Smooth muscle cell (in vitro differentiated cells): Measurements from ENCODE around the gene DNAH3. TPM values are rescaled to one million over a fixed set of nuclear protein-coding genes. Genes with fewer than 3 reads are reported as not detected.

Experiments
- DNase-seq: peaks from one replicate; lab custom pipeline; 2025; ENCODE audit not compliant: unreplicated experiment; lab: John Stamatoyannopoulos, UW
- H2AFZ ChIP-seq: fragments of 200-600 bp; sonication (generic); 2 replicates; pipeline ENCODE4 v1.6.0; 2016; ENCODE audit warnings: antibody characterized with exemption, low read depth, mild to moderate bottlenecking
- H3F3A ChIP-seq: fragments of 200-600 bp; sonication (generic); 2 replicates; pipeline ENCODE4 v1.6.0; 2017; ENCODE audit warnings: antibody characterized with exemption, low read depth
- H3K27ac ChIP-seq: fragments of 200-600 bp; sonication (generic); 2 replicates; pipeline ENCODE4 v1.5.1; 2016; ENCODE audit warnings: low read depth, mild to moderate bottlenecking
- H3K27me3 ChIP-seq: fragments of 200-600 bp; sonication (generic); 2 replicates; pipeline ENCODE4 v1.6.1; 2016; ENCODE audit warnings: low read depth, mild to moderate bottlenecking
- H3K36me3 ChIP-seq: fragments of 200-600 bp; sonication (generic); 2 replicates; pipeline ENCODE4 v1.5.1; 2016; ENCODE audit warnings: low read depth
- H3K4me1 ChIP-seq: fragments of 200-600 bp; sonication (generic); 2 replicates; pipeline ENCODE4 v1.5.1; 2016; ENCODE audit warnings: low read depth
- H3K4me2 ChIP-seq: fragments of 200-600 bp; sonication (generic); 2 replicates; pipeline ENCODE4 v1.6.0; 2016; ENCODE audit warnings: mild to moderate bottlenecking
- H3K4me3 ChIP-seq: fragments of 200-600 bp; sonication (generic); 2 replicates; pipeline ENCODE4 v1.5.1; 2016; ENCODE audit warnings: mild to moderate bottlenecking
- H3K79me2 ChIP-seq: fragments of 200-600 bp; sonication (generic); 2 replicates; pipeline ENCODE4 v1.6.0; 2016; ENCODE audit warnings: low read depth, mild to moderate bottlenecking
- H3K9ac ChIP-seq: fragments of 200-600 bp; sonication (generic); 2 replicates; pipeline ENCODE4 v1.6.0; 2016; ENCODE audit warnings: low read depth
- H3K9me3 ChIP-seq: fragments of 200-600 bp; sonication (generic); replicated peaks from 2 replicates; pipeline ENCODE4 v1.5.1; 2016; ENCODE audit warnings: low read depth
- H4K20me1 ChIP-seq: fragments of 200-600 bp; sonication (generic); 2 replicates; pipeline ENCODE4 v1.6.0; 2016; ENCODE audit warnings: low read depth
- WGBS: methylation state at CpG from one replicate; pipeline ENCODE4 v1.1.7; 2016; ENCODE audit warnings: low lambda C conversion rate; 5-methylcytosine and 5-hydroxymethylcytosine counted together
- polyA plus RNA-seq: library from polyadenylated mRNA; unstranded; fragments of >200 nt; fragmentation: Nextera tagmentation; extraction: Ambion mirVana; gene quantifications from 2 replicates; pipeline ENCODE4 v1.2.1, GENCODE V29; 2016
- total RNA-seq: library from RNA; depleted of rRNA; stranded (reverse); fragments of >200 nt; gene quantifications from 2 replicates; pipeline ENCODE4 v1.2.3, GENCODE V29; 2014
- TF ChIP-seq, protein P1 (sequence below): fragments of 200-600 bp; sonication (generic); IDR thresholded peaks from 2 replicates; pipeline ENCODE4 v1.5.1; 2017; ENCODE audit warnings: borderline replicate concordance, mild to moderate bottlenecking, antibody characterized with exemption; ENCODE audit not compliant: insufficient read depth, poor library complexity, severe bottlenecking

Gene DNAH3
- total and polyA plus RNA-seq, 2 experiments from 2014 or later = not detected

DNA sequence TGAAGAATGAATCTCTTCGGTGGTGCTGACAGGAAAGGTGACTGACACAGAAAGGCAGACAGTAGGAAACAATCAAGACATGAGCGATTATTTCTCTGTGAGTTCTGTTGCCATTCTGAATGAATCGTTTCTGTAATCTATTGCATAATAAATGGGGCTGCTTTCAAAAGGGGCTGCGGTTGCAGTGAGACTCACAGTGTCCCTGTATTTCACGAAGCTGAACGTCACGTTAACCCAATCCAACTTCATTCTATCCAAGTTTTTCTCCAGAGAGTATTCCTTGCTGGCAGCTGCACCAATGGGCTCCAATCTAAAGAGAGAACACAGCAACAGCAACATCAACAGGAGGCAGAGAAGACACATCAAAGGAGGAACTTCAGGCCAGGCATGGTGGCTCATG, 75.4 kb downstream of the DNAH3 start:
- TF ChIP-seq, protein P1, sequence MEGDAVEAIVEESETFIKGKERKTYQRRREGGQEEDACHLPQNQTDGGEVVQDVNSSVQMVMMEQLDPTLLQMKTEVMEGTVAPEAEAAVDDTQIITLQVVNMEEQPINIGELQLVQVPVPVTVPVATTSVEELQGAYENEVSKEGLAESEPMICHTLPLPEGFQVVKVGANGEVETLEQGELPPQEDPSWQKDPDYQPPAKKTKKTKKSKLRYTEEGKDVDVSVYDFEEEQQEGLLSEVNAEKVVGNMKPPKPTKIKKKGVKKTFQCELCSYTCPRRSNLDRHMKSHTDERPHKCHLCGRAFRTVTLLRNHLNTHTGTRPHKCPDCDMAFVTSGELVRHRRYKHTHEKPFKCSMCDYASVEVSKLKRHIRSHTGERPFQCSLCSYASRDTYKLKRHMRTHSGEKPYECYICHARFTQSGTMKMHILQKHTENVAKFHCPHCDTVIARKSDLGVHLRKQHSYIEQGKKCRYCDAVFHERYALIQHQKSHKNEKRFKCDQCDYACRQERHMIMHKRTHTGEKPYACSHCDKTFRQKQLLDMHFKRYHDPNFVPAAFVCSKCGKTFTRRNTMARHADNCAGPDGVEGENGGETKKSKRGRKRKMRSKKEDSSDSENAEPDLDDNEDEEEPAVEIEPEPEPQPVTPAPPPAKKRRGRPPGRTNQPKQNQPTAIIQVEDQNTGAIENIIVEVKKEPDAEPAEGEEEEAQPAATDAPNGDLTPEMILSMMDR = no peak
- no peak for DNase-seq
- H3K27ac ChIP-seq = no peak overlapping the region
- 96% methylated on average over 7 of the region's 7 CpGs for WGBS
- H3K4me3 ChIP-seq = no peak overlapping the region
- H3K27me3 ChIP-seq = no peaks in the 10 kb centered on the region
- H4K20me1 ChIP-seq = no peaks in the 10 kb centered on the region
- no peak overlapping the region for H3K9ac ChIP-seq
- no peak overlapping the region for H3K4me2 ChIP-seq
- no peak overlapping the region for H2AFZ ChIP-seq
- H3F3A ChIP-seq = no peaks in the 10 kb centered on the region
- no peaks in the 10 kb centered on the region for H3K9me3 ChIP-seq
- H3K36me3 ChIP-seq = no peaks in the 10 kb centered on the region
- H3K4me1 ChIP-seq = no peaks in the 10 kb centered on the region
- no peaks in the 10 kb centered on the region for H3K79me2 ChIP-seq

DNA sequence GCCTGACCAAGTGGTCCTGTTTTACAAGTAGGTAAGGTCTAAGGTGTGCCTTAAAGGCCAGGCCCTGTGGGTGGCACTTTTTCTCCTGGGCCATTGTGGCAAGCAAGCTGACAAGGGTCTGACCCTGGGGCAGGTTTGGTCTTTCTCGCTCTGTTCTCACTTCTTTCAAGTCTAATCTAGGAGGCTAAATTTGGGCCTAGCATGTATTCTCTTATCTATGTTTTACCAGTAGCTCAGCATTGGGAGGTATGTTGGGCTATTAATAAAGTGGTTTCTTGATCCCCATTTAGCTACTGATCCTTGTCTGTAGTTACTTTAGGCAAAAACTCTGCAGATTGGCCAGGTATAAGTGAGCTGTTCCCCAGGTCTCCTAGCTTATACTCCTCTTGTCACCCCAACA, 77.7 kb downstream of the DNAH3 start:
- no peak for DNase-seq
- Histone ChIP-seq H4K20me1 (no peaks in the 10 kb centered on the region), H3K36me3 (no peaks in the 10 kb centered on the region), H3K79me2 (no peaks in the 10 kb centered on the region), H3K4me3 (no peak overlapping the region), H3K9ac (no peak overlapping the region), H3K27ac (no peak overlapping the region), H3K4me1 (no peaks in the 10 kb centered on the region), H3K27me3 (no peaks in the 10 kb centered on the region), H3F3A (no peaks in the 10 kb centered on the region), H3K4me2 (no peak overlapping the region), H3K9me3 (no peaks in the 10 kb centered on the region), H2AFZ (no peak overlapping the region)
- TF ChIP-seq, protein P1 = no peak
- WGBS = 96% methylated on average over 1 of the region's 1 CpG

DNA sequence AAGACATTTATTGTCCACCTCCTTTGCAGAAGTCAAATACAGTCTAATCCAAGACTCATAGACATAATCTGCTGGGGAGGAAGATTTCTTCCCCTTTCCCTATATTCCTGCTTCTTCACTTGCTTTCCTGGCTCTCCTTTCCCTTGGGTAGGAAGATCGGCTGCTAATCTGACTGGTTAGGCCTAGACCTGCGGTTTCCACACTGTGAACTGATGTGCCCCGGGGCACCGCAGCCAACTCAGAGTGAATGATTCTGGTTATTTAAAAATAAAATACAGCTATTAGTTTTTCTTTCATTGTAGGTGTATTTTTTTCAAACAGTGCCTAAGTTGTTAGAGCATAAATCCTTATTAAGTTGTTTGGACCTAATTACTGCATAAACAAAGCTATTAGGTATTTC, 78.9 kb downstream of the DNAH3 start:
- no peak overlapping the region for H3K27ac ChIP-seq
- H3K4me1 ChIP-seq = no peaks in the 10 kb centered on the region
- no peaks in the 10 kb centered on the region for H3F3A ChIP-seq
- H3K9me3 ChIP-seq = no peaks in the 10 kb centered on the region
- WGBS = 89% methylated on average over 4 of the region's 4 CpGs
- H4K20me1 ChIP-seq = no peaks in the 10 kb centered on the region
- no peaks in the 10 kb centered on the region for H3K36me3 ChIP-seq
- DNase-seq = no peak
- TF ChIP-seq, protein P1 = no peak
- no peaks in the 10 kb centered on the region for H3K27me3 ChIP-seq
- no peaks in the 10 kb centered on the region for H3K79me2 ChIP-seq
- no peak overlapping the region for H2AFZ ChIP-seq
- no peak overlapping the region for H3K4me3 ChIP-seq
- no peak overlapping the region for H3K9ac ChIP-seq
- no peak overlapping the region for H3K4me2 ChIP-seq

DNA sequence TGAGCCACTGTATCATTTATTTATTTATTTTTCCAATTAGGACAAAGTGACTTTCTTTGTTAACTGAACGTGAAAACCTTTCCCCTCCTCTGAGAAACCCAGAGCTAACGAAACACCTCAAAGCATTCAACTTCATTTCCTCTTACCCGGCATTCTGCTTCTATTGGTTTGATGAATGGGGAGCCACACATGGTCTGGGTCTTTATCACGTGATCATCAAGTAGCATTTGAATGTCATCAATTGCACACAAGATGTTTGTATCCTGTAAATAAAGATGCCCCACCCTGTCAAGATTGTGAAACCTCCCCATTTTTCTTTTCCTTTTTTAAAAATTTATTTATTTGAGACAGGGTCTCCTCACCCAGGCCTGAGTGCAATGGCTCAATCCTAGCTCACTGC, 80.1 kb downstream of the DNAH3 start:
- H3K27me3 ChIP-seq = no peaks in the 10 kb centered on the region
- no peak overlapping the region for H3K9ac ChIP-seq
- no peaks in the 10 kb centered on the region for H3F3A ChIP-seq
- no peak for DNase-seq
- H3K79me2 ChIP-seq = no peaks in the 10 kb centered on the region
- no peaks in the 10 kb centered on the region for H3K36me3 ChIP-seq
- TF ChIP-seq, protein P1 = no peak
- H3K27ac ChIP-seq = no peak overlapping the region
- no peak overlapping the region for H2AFZ ChIP-seq
- H3K9me3 ChIP-seq = no peaks in the 10 kb centered on the region
- no peaks in the 10 kb centered on the region for H3K4me1 ChIP-seq
- no peak overlapping the region for H3K4me2 ChIP-seq
- no peaks in the 10 kb centered on the region for H4K20me1 ChIP-seq
- whole genome bisulfite sequencing = 91% methylated on average over 4 of the region's 4 CpGs
- H3K4me3 ChIP-seq = no peak overlapping the region
